Stimulated activated CD8-positive, alpha-beta memory T cell treated with anti-CD3 and anti-CD28 coated beads, Interleukin-4, amount 100 ng/mL, for 4 hours (primary cell): ENCODE data around the gene TMEM144.

Source experiments
- DNase-seq, 2 donors: peaks; one replicate each; pipeline ENCODE4 v3.0.0-alpha.2; 2020; ENCODE audit warnings: low read depth in 2 of 2, low spot score in 1 of 2

The TMEM144 gene

GRCh38 chr4:158295053-158295452 is 84.8 kb downstream of the TMEM144 start:
- DNase-seq: no peak

DNA sequence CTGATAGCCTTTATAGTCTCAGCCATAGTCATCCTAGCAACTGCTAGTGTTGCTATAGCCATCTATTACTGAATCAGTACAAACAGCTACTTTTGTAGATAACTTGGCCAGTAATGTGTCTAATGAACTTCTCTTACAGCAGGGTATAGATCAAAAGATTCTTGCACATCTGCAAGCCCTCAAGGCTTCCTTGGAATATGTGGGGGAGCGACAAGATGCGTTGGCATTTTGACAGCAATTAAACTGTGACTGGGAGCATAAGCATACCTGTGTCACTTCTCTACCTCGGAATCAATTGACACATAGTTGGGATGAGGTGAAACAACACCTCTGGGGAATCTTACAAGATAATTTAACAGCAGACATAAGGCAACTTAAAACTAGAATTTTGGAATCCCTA is 87.6 kb downstream of the TMEM144 start:
- DNase-seq: no peak

GRCh38 chr4:158299459-158300007 is 89.2 kb downstream of the TMEM144 start:
- no peak for DNase-seq

GRCh38 chr4:158300012-158300411 is 89.7 kb downstream of the TMEM144 start:
- no peak for DNase-seq

GRCh38 chr4:158302076-158302866 is 92.0 kb downstream of the TMEM144 start:
- no peak for DNase-seq

DNA sequence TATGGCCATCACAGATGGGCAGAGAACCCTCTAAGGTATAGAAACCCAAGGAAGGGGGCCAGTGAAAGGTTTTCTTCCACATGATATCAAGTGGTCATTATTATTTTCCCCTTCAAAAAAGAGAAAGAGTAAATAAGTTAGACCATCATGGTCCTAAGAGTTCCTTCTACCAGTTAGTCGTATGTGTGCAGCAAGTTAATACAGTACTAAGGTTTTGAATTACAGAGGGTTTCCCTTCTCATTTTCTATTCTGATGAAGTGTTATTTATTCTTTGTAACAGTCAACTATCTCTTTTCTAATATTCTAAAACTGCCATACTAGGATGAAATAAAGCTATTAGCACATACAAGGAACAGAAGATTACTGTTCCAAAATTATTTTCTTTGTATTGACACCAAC is 94.4 kb downstream of the TMEM144 start:
- no peak for DNase-seq
